ENCODE measurements around the gene SEMA3D.

SEMA3D gene

DNA sequence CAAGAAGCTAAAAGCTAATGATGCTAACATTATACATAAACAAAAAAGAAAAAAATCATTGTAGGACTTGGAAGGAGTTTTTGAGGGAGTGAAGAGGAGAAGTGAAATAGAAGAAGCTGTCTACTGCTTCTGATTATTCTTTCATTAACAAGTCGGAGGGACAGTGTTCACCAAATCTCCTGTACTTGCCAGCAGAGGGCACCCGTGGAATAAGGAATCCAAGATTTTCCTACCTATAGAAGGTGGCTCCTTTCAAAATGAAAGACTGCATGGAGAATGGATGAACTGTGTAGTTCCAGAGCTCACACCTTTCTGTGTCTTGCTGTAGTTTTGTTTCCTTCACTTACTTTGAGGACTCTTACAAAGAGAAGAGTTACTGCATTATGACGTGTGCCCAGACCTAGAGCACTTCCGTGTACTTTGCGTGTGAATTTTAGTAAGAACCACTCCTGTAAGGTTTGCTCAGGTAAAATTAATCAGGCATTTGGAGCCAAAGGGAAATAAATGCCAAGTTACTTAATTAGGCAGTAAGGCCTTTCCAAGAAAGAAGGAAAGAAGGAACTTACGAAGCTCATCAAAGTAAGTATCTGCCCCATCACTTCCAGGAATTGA, 145.1 kb downstream of the SEMA3D start:
- H3K27ac ChIP-seq, result no peak overlapping the region
- DNase-seq (ENCODE audit: low spot score), result peak; percentile 50
- ChIA-PET POLR2A (ENCODE audit: low non-redundant PET) (no interaction called here), CTCF (interaction anchor here (0.5 to 1.9 kb wide), 20 partner anchors 13 to 1422 kb away, joined by 3 to 13 read pairs (median 3); partner anchors contain the start of gene SEMA3D)
- TF ChIP-seq, protein P1, sequence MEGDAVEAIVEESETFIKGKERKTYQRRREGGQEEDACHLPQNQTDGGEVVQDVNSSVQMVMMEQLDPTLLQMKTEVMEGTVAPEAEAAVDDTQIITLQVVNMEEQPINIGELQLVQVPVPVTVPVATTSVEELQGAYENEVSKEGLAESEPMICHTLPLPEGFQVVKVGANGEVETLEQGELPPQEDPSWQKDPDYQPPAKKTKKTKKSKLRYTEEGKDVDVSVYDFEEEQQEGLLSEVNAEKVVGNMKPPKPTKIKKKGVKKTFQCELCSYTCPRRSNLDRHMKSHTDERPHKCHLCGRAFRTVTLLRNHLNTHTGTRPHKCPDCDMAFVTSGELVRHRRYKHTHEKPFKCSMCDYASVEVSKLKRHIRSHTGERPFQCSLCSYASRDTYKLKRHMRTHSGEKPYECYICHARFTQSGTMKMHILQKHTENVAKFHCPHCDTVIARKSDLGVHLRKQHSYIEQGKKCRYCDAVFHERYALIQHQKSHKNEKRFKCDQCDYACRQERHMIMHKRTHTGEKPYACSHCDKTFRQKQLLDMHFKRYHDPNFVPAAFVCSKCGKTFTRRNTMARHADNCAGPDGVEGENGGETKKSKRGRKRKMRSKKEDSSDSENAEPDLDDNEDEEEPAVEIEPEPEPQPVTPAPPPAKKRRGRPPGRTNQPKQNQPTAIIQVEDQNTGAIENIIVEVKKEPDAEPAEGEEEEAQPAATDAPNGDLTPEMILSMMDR (conservative IDR thresholded peaks at IDR 0.05; ENCODE audit: low read depth), result peak; percentile 88

DNA sequence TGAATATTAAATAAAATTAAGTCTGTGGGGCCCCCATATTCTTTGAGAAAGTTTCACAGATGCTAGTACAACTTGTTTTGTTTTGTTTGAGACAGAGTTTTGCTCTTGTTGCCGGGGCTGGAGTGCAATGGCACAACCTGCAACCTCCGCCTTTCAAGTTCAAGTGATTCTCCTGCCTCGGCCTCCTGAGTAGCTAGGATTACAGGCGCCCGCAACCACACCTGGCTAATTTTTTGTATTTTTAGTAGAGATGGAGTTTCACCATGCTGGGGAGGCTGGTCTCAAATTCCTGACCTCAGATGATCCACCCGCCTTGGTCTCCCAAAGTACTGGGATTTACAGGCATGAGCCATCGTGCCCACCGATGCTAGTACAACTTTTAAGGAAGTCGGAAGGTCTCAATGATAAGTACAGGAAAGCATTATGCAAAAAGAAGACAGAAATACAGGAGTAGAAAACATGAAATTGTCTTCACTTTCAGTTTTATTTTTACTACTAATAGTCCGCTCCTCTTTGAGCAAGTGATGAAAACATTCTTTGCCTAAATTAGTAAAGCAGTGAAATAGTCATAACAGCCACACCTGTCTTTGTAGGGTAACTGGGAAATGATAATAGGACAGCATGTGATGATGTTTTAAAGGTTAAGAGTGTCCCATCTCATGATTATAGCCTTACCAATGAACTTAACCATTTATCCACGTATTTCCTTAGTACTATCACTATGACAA, 147.5 kb downstream of the SEMA3D start:
- DNase-seq (ENCODE audit: low spot score), result no peak
- TF ChIP-seq, protein P1 (conservative IDR thresholded peaks at IDR 0.05; ENCODE audit: low read depth), result no peak
- POLR2A ChIA-PET (ENCODE audit: low non-redundant PET), result no interaction called here
- no peak overlapping the region for H3K27ac ChIP-seq
- CTCF ChIA-PET, result interaction anchor here (0.6 to 2.2 kb wide), 2 partner anchors 147 to 334 kb away, joined by 3 to 7 read pairs; partner anchors contain the start of gene SEMA3D

DNA sequence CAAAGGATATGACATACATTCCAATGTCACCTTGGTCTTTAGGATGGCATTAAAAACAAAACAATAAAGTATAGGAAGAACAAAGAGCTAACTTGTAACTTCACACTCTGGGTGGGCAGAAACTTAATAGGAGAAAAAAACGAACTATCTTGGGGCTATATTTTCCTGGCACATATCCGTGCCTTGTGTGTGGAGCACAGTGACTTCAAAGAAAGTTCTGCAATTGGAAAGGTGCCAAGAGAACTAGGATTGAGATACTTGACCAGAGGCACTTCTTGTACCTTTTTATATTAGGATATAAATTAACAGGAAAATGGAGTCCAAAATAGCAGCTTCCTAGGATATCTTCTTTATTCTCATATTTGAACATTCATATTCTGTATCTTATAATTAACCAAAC, 148.4 kb downstream of the SEMA3D start:
- no peak overlapping the region for H3K27ac ChIP-seq
- ChIA-PET POLR2A (ENCODE audit: low non-redundant PET) (no interaction called here), CTCF (interaction anchor here (0.6 to 2.2 kb wide), 5 partner anchors 147 to 426 kb away, joined by 3 to 7 read pairs (median 3); partner anchors contain the start of gene SEMA3D)
- DNase-seq (ENCODE audit: low spot score), result no peak
- TF ChIP-seq, protein P1 (conservative IDR thresholded peaks at IDR 0.05; ENCODE audit: low read depth), result no peak

DNA sequence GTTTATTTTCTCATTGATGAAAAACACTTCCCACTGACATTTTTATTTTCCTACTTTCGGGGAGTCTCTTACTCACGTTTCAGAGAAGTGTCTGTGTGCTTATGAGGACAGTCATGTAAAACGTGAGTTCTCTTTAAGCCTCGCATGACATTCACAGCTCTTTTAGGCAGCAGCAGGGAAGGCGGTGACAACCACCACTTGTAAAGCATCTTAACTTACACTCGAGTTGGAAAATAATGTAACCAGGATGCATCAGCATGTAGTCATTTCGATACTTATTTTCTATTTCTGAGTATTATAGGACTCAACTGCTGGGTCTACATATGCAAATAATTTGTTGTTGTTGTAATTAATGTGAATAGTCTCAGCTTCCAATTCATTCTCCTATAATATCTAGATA, 153.6 kb downstream of the SEMA3D start:
- TF ChIP-seq, protein P1 (conservative IDR thresholded peaks at IDR 0.05; ENCODE audit: low read depth), result no peak
- POLR2A ChIA-PET (ENCODE audit: low non-redundant PET), result no interaction called here
- CTCF ChIA-PET, result no interaction called here
- no peak overlapping the region for H3K27ac ChIP-seq
- no peak for DNase-seq (ENCODE audit: low spot score)

DNA sequence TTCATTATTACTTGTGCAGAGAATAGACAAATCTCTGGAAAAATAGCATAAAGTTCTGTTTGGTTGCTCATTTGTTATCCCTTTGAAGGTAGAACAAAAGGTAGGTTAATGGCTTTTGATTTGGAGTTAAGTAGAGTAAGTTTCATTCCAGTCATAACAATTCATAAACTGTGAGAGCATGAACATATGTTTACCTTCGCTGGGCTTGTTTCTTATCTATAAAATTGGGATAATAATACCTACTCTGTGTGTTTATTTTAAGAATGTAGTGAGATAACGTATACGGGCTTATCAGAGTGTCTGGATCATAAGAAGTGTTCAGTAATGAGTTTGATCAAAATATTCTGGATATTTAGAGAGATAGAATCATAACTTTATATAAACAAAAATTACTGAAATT, 155.4 kb downstream of the SEMA3D start:
- no peak for DNase-seq (ENCODE audit: low spot score)
- ChIA-PET CTCF (interaction anchor here (0.6 to 1.2 kb wide), 4 partner anchors 350 to 819 kb away, joined by 3 to 6 read pairs (median 3); no protein-coding TSS in a partner anchor), POLR2A (ENCODE audit: low non-redundant PET) (no interaction called here)
- no peak overlapping the region for H3K27ac ChIP-seq
- TF ChIP-seq, protein P1 (conservative IDR thresholded peaks at IDR 0.05; ENCODE audit: low read depth), result no peak

DNA sequence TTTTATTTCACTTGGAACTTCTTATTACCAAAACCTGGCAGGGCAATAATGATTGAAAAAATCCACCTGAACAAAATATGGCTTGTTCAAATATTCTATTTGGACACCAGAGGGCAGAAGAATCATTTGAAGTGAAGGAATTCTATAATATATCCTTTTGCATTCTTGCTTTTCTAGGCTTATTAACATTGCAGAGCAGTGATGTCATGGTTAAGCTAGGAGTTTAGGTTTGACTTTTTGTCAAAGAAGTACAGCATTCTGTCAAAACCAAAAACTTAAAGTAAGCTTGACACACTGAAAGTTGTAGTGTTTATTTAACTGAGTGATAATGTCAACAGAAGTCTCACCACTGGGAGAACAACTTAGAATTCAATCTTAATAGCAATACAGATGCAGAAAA, 156.0 kb downstream of the SEMA3D start:
- TF ChIP-seq, protein P1 (conservative IDR thresholded peaks at IDR 0.05; ENCODE audit: low read depth), result peak; percentile 74
- H3K27ac ChIP-seq, result no peak overlapping the region
- ChIA-PET CTCF (interaction anchor here (0.6 to 1.2 kb wide), 4 partner anchors 349 to 820 kb away, joined by 3 to 6 read pairs (median 3); no protein-coding TSS in a partner anchor), POLR2A (ENCODE audit: low non-redundant PET) (no interaction called here)
- peak; percentile 25 for DNase-seq (ENCODE audit: low spot score)

All from RWPE1 (cell line).